Skeletal muscle satellite cell (primary cell): ENCODE measurements around the gene SMIM22.
"Not testable (repeated sequence)": the region's sequence is repeated elsewhere in the genome, so short reads cannot be mapped to it uniquely, and the experiment has no call there.

Experiments
- H3K27me3 ChIP-seq: 2 replicates; pipeline ENCODE4 v1.7.0; 2013; ENCODE audit warnings: low read length; ENCODE audit not compliant: control insufficient read depth, insufficient read depth
- H3K36me3 ChIP-seq: 2 replicates; pipeline ENCODE4 v1.7.0; 2013; ENCODE audit warnings: mild to moderate bottlenecking, control low read depth, low read length; ENCODE audit not compliant: insufficient read depth
- H3K4me1 ChIP-seq: 2 replicates; pipeline ENCODE4 v1.7.0; 2013; ENCODE audit warnings: low read length; ENCODE audit not compliant: control insufficient read depth, insufficient read depth
- H3K4me2 ChIP-seq: 2 replicates; pipeline ENCODE4 v1.7.0; 2013; ENCODE audit warnings: mild to moderate bottlenecking, low read length
- H3K4me3 ChIP-seq: 2 replicates; pipeline ENCODE4 v1.7.0; 2013; ENCODE audit warnings: low read length
- H3K9ac ChIP-seq: 2 replicates; pipeline ENCODE4 v1.7.0; 2013; ENCODE audit warnings: mild to moderate bottlenecking, low read depth, low read length, moderate library complexity
- H3K9me3 ChIP-seq: replicated peaks from 2 replicates; pipeline ENCODE4 v1.7.0; 2013; ENCODE audit warnings: mild to moderate bottlenecking, control low read depth, low read length

Gene SMIM22

GRCh38 chr16:4772351-4772750, 22.8 kb upstream of the SMIM22 start:
- Histone ChIP-seq H3K36me3 (no peaks in the 10 kb centered on the region), H3K9me3 (no peaks in the 10 kb centered on the region), H3K27me3 (peaks cover 2% of the 10 kb centered on the region), H3K4me3 (no peak overlapping the region), H3K4me1 (peaks cover 8% of the 10 kb centered on the region), H3K4me2 (no peak overlapping the region), H3K9ac (no peak overlapping the region)

DNA sequence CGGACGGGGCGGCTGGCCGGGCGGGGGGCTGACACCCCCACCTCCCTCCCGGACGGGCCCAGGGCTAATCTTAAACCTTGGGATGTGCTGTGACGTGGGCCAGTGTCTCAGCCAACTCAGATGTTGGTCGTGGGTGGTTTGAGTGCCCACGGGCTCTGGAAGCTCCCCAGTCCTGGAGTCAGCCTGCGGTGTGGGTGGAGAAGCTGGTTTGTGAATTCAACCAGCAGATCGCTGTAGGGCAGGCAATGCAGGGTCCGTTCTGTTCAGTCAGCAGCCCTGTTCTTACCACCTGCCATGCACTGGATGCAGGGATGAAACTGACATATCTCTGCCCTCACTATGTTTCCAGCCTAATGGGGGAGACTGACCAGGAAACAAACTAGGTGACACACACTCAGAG, 20.2 kb upstream of the SMIM22 start:
- H3K4me2 ChIP-seq = no peak overlapping the region
- H3K9me3 ChIP-seq = no peaks in the 10 kb centered on the region
- H3K4me3 ChIP-seq = no peak overlapping the region
- no peaks in the 10 kb centered on the region for H3K4me1 ChIP-seq
- H3K27me3 ChIP-seq = peaks cover 2% of the 10 kb centered on the region
- H3K36me3 ChIP-seq = no peaks in the 10 kb centered on the region
- no peak overlapping the region for H3K9ac ChIP-seq

- Histone ChIP-seq H3K9ac (no peak overlapping the region), H3K36me3 (no peaks in the 10 kb centered on the region), H3K27me3 (peaks cover 2% of the 10 kb centered on the region), H3K4me3 (no peak overlapping the region), H3K9me3 (no peaks in the 10 kb centered on the region), H3K4me1 (no peaks in the 10 kb centered on the region), H3K4me2 (no peak overlapping the region)
Observed at GRCh38 chr16:4776141-4776705, 18.9 kb upstream of the SMIM22 start.

GRCh38 chr16:4777339-4778049, 17.7 kb upstream of the SMIM22 start:
- no peak overlapping the region for H3K9ac ChIP-seq
- H3K4me2 ChIP-seq = no peak overlapping the region
- no peaks in the 10 kb centered on the region for H3K9me3 ChIP-seq
- no peak overlapping the region for H3K4me3 ChIP-seq
- H3K4me1 ChIP-seq = no peaks in the 10 kb centered on the region
- H3K27me3 ChIP-seq = peaks cover 2% of the 10 kb centered on the region
- H3K36me3 ChIP-seq = no peaks in the 10 kb centered on the region

DNA sequence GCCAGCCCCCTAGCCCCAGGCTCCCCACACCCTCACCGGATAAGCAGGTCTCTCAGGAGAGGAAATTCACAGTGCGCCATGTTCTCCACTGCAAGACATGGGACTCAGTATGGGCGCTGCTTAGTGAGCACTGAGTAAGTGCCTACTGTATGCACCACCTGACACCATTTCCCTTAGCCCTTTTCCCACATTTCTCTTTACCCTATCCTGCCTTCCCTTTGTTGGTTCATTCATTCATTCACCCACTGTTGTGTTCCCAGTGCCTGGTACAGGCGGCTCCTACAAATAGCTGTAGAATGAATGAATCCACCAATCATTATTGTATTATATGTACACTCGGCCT, 17.1 kb upstream of the SMIM22 start:
- Histone ChIP-seq H3K27me3 (peaks cover 2% of the 10 kb centered on the region), H3K36me3 (no peaks in the 10 kb centered on the region), H3K9ac (no peak overlapping the region), H3K4me3 (no peak overlapping the region), H3K9me3 (no peaks in the 10 kb centered on the region), H3K4me2 (no peak overlapping the region), H3K4me1 (no peaks in the 10 kb centered on the region)

- no peaks in the 10 kb centered on the region for H3K9me3 ChIP-seq
- no peak overlapping the region for H3K4me3 ChIP-seq
- no peak overlapping the region for H3K9ac ChIP-seq
- peaks cover under 1% of the 10 kb centered on the region for H3K27me3 ChIP-seq
- no peaks in the 10 kb centered on the region for H3K36me3 ChIP-seq
- H3K4me2 ChIP-seq = no peak overlapping the region
- no peaks in the 10 kb centered on the region for H3K4me1 ChIP-seq
Observed at GRCh38 chr16:4780235-4780634, 14.9 kb upstream of the SMIM22 start.

DNA sequence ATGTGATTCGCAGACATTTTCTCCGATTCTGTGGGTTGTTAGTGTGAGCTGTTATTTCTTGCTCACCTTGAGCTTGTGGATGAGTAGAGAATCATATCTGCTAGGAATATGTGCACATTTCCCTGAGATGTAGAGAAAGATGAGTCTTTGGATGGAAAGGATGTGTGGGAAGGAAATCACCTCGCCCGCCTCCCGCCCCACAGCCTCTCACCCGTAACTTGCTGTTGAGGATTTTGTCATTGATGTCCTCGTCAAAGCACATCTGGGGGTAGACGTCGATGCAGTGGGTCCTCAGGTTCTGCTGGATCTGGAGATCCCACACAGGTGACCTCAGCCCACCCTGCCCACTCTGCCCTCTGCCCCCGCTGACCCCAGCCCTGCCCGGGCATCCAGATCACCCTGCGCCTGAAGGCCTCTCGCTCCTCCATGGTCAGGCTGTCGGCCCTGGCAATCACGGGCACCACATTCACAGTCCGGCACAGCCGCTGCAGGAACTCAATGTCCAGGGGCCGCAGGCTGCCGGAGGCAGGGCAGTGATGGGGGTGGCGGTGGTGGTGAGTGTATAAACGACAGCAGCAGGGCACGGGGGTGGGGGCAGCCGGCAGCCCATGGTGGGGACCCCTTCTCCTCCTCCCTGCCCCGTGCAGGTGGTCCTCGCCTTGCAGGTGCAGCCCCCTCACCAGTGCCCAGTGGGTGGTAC, 11.8 kb upstream of the SMIM22 start:
- no peak overlapping the region for H3K4me2 ChIP-seq
- H3K9me3 ChIP-seq = no peaks in the 10 kb centered on the region
- H3K27me3 ChIP-seq = no peaks in the 10 kb centered on the region
- no peak overlapping the region for H3K9ac ChIP-seq
- H3K4me1 ChIP-seq = no peaks in the 10 kb centered on the region
- H3K36me3 ChIP-seq = no peaks in the 10 kb centered on the region
- H3K4me3 ChIP-seq = no peak overlapping the region

DNA sequence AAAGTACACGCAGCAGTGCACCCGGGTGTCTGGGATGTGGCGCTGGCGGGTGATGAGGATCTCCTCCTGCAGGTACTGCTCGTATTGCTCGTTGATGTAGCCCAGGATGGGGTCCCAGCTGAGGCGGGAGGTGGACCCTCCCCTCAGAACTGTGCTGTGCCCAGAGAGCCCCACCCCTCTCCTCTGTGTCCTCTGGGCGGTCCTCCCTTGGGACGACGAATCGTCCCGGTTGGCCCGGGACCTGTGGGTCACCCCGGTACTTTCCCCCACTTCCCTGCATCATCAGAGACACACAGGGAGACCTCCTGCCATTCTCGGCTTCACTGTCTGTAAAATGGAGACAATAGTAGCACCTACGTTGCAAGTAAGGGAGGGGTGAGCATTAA, 11.2 kb upstream of the SMIM22 start:
- Histone ChIP-seq H3K9me3 (no peaks in the 10 kb centered on the region), H3K4me1 (no peaks in the 10 kb centered on the region), H3K4me2 (no peak overlapping the region), H3K27me3 (no peaks in the 10 kb centered on the region), H3K4me3 (no peak overlapping the region), H3K36me3 (no peaks in the 10 kb centered on the region), H3K9ac (no peak overlapping the region)

DNA sequence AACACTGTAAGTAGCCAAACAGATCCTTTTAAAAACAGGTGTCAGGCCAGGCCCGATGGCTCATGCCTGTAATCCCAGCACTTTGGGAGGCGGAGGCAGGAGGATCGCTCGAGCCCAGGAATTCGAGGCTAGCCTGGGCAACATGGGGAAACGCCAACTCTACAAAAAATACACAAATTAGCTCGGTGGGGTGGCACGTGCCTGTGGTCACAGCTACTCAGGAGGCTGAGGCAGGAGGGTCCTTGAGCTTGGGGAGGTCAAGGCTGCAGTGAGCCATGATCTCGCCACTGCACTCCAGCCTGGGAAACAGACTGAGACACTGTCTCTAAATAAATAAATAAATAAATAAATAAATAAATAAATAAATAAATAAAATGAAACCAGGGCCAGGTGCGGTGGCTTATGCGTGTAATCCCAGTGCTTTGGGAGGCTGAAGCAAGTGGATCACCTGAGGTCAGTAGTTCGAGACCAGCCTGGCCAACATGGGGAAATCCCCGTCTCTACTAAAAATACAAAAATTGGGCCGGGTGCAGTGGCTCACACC, 10.7 kb upstream of the SMIM22 start:
- H3K4me1 ChIP-seq, H3K27me3 ChIP-seq, H3K4me2 ChIP-seq, H3K9me3 ChIP-seq, H3K9ac ChIP-seq, H3K4me3 ChIP-seq, H3K36me3 ChIP-seq: not testable (repeated sequence)

- H3K4me3 ChIP-seq = no peak overlapping the region
- H3K27me3 ChIP-seq = no peaks in the 10 kb centered on the region
- H3K36me3 ChIP-seq = no peaks in the 10 kb centered on the region
- H3K4me1 ChIP-seq = no peaks in the 10 kb centered on the region
- H3K9ac ChIP-seq = no peak overlapping the region
- no peak overlapping the region for H3K4me2 ChIP-seq
- H3K9me3 ChIP-seq = no peaks in the 10 kb centered on the region
Observed at GRCh38 chr16:4785758-4786433, 9.3 kb upstream of the SMIM22 start.

DNA sequence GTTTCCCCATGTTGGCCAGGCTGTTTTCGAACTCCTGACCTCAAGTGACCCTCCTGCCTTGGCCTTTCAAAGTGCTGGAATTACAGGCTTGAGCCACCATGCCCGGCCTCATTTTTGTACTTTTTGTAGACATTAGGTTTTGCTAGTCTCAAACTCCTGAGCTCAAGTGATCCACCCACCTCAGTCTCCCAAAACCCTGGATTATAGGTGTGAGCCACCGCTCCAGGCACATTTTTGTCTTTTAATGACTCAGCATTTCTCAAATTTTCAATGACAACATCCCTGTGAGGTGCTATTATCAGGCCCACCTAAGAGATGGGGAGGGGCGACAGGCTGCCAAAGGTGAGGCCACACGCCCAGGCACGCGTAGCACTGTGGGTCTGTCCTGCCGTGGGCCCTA, 8.1 kb upstream of the SMIM22 start:
- H3K36me3 ChIP-seq = no peaks in the 10 kb centered on the region
- no peaks in the 10 kb centered on the region for H3K4me1 ChIP-seq
- no peak overlapping the region for H3K4me2 ChIP-seq
- H3K4me3 ChIP-seq = no peak overlapping the region
- no peaks in the 10 kb centered on the region for H3K9me3 ChIP-seq
- H3K27me3 ChIP-seq = no peaks in the 10 kb centered on the region
- H3K9ac ChIP-seq = no peak overlapping the region
